ENCODE data around the gene VSTM4. TPM values are rescaled to one million over a fixed set of nuclear protein-coding genes. Genes with fewer than 3 reads are reported as not detected.

Gene VSTM4
- polyA plus RNA-seq, 1 donor (not counting 4 experiments of a cell fraction or from before 2014, with no cell fraction given) = not detected

DNA sequence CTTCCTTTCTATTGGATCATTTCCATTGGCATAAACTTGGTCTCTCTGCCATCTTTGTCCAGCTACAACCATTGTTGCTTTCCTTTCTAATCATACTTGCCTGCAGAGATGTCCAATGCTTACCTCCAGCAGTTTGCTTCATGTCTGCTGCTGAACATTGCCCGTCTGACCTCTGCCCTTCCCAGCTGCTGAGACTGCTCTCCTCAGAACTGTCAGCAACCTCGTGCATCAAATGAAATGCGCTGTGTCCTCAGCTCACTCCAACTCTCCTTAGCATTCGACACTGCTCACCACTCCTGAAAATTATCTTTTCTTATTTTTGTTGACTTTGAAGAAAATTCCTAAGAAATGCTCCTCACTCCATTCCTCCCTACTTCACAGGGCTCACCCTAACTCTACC, 13.5 kb upstream of the VSTM4 start:
- Histone ChIP-seq H3K9me1 (ENCODE audit: control insufficient read depth, extremely low read depth, insufficient read depth, low read length) (no peaks in the 10 kb centered on the region), H2AFZ (ENCODE audit: control insufficient read depth, low read length) (no peak overlapping the region), H3K27me3 (ENCODE audit: control insufficient read depth, extremely low read depth, insufficient read depth, low read length) (no peaks in the 10 kb centered on the region), H4K20me1 (ENCODE audit: control insufficient read depth, extremely low read depth, insufficient read depth, low read length) (no peaks in the 10 kb centered on the region), H3K9ac (ENCODE audit: control insufficient read depth, extremely low read depth, insufficient read depth, low read length) (no peak overlapping the region), H3K27ac (ENCODE audit: control insufficient read depth, insufficient read depth, low read length) (no peak overlapping the region), H3K79me2 (ENCODE audit: control insufficient read depth, insufficient read depth, low read length) (no peaks in the 10 kb centered on the region), H3K9me3 (ENCODE audit: control insufficient read depth, low read depth, low read length) (no peaks in the 10 kb centered on the region), H3K36me3 (ENCODE audit: control insufficient read depth in 2 of 2, extremely low read depth in 1 of 2, insufficient read depth in 2 of 2, low read length in 2 of 2) (no peaks in the 10 kb centered on the region), H3K4me3 (ENCODE audit: control insufficient read depth in 2 of 3, extremely low read depth in 1 of 3, insufficient read depth in 2 of 3, low read depth in 1 of 3, low read length in 3 of 3) (no peak overlapping the region), H3K4me2 (ENCODE audit: control insufficient read depth, extremely low read depth, insufficient read depth, low read depth, low read length) (no peak overlapping the region), H3K4me1 (ENCODE audit: control insufficient read depth, extremely low read depth, insufficient read depth, low read length) (no peaks in the 10 kb centered on the region)
- no peak for TF ChIP-seq EZH2 (IDR thresholded peaks at IDR 0.05; ENCODE audit: low read length)
- TF ChIP-seq, protein P1, sequence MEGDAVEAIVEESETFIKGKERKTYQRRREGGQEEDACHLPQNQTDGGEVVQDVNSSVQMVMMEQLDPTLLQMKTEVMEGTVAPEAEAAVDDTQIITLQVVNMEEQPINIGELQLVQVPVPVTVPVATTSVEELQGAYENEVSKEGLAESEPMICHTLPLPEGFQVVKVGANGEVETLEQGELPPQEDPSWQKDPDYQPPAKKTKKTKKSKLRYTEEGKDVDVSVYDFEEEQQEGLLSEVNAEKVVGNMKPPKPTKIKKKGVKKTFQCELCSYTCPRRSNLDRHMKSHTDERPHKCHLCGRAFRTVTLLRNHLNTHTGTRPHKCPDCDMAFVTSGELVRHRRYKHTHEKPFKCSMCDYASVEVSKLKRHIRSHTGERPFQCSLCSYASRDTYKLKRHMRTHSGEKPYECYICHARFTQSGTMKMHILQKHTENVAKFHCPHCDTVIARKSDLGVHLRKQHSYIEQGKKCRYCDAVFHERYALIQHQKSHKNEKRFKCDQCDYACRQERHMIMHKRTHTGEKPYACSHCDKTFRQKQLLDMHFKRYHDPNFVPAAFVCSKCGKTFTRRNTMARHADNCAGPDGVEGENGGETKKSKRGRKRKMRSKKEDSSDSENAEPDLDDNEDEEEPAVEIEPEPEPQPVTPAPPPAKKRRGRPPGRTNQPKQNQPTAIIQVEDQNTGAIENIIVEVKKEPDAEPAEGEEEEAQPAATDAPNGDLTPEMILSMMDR (optimal IDR thresholded peaks at IDR 0.05 in 1 of 3, IDR thresholded peaks at IDR 0.05 in 1 of 3, conservative IDR thresholded peaks at IDR 0.05 in 1 of 3; ENCODE audit: extremely low read depth in 1 of 3, insufficient read depth in 2 of 3, low read length in 3 of 3) = no peak
- no peak for DNase-seq (ENCODE audit: low read depth, low spot score)
- dilution Hi-C loops (cut with MboI; ENCODE audit: extremely low pct_ligation_motif_present, low sequenced_read_pairs) = no loop called here
- no peak for FAIRE-seq

GRCh38 chr10:49123981-49124950, 8.9 kb upstream of the VSTM4 start:
- Histone ChIP-seq H3K9me1 (ENCODE audit: control insufficient read depth, extremely low read depth, insufficient read depth, low read length) (no peaks in the 10 kb centered on the region), H3K9me3 (ENCODE audit: control insufficient read depth, low read depth, low read length) (no peaks in the 10 kb centered on the region), H3K9ac (ENCODE audit: control insufficient read depth, extremely low read depth, insufficient read depth, low read length) (no peak overlapping the region), H3K4me1 (ENCODE audit: control insufficient read depth, extremely low read depth, insufficient read depth, low read length) (no peaks in the 10 kb centered on the region), H2AFZ (ENCODE audit: control insufficient read depth, low read length) (no peak overlapping the region), H3K79me2 (ENCODE audit: control insufficient read depth, insufficient read depth, low read length) (no peaks in the 10 kb centered on the region), H4K20me1 (ENCODE audit: control insufficient read depth, extremely low read depth, insufficient read depth, low read length) (no peaks in the 10 kb centered on the region), H3K27ac (ENCODE audit: control insufficient read depth, insufficient read depth, low read length) (no peak overlapping the region), H3K4me2 (ENCODE audit: control insufficient read depth, extremely low read depth, insufficient read depth, low read depth, low read length) (no peak overlapping the region), H3K36me3 (ENCODE audit: control insufficient read depth in 2 of 2, extremely low read depth in 1 of 2, insufficient read depth in 2 of 2, low read length in 2 of 2) (no peaks in the 10 kb centered on the region), H3K4me3 (ENCODE audit: control insufficient read depth in 2 of 3, extremely low read depth in 1 of 3, insufficient read depth in 2 of 3, low read depth in 1 of 3, low read length in 3 of 3) (no peak overlapping the region), H3K27me3 (ENCODE audit: control insufficient read depth, extremely low read depth, insufficient read depth, low read length) (no peaks in the 10 kb centered on the region)
- dilution Hi-C loops (cut with MboI; ENCODE audit: extremely low pct_ligation_motif_present, low sequenced_read_pairs) = no loop called here
- TF ChIP-seq, protein P1 (optimal IDR thresholded peaks at IDR 0.05 in 1 of 3, IDR thresholded peaks at IDR 0.05 in 1 of 3, conservative IDR thresholded peaks at IDR 0.05 in 1 of 3; ENCODE audit: extremely low read depth in 1 of 3, insufficient read depth in 2 of 3, low read length in 3 of 3) = no peak
- TF ChIP-seq EZH2 (IDR thresholded peaks at IDR 0.05; ENCODE audit: low read length) = no peak
- FAIRE-seq (no peak), DNase-seq (ENCODE audit: low read depth, low spot score) (no peak)
